DND-41 (cell line): ENCODE measurements around the gene NOPCHAP1.

Source experiments
- ATAC-seq: fragments of 200-7000 bp; cut with Tn5 transposase; 3 replicates; pipeline ENCODE4 v1.9.1; 2021; ENCODE audit warnings: low read depth; ENCODE audit not compliant: insufficient read depth
- DNase-seq: peaks from one replicate; pipeline ENCODE4 v3.0.0-alpha.2; 2020
- H2AFZ ChIP-seq: 2 replicates; pipeline ENCODE4 v1.6.0; 2012; ENCODE audit warnings: low read depth, low read length
- H3K27ac ChIP-seq: 2 replicates; pipeline ENCODE4 v1.5.1; 2012; ENCODE audit warnings: low read length, inconsistent platforms
- H3K27me3 ChIP-seq: fragments of 200-600 bp; sonication (generic); 2 replicates; pipeline ENCODE4 v1.6.0; 2012; ENCODE audit warnings: low read length, mild to moderate bottlenecking, inconsistent platforms; ENCODE audit not compliant: insufficient read depth, poor library complexity
- H3K36me3 ChIP-seq: 2 replicates; pipeline ENCODE4 v1.5.1; 2012; ENCODE audit warnings: low read length, inconsistent platforms; ENCODE audit not compliant: insufficient read depth
- H3K4me1 ChIP-seq: 2 replicates; pipeline ENCODE4 v1.5.1; 2012; ENCODE audit warnings: mild to moderate bottlenecking, low read length; ENCODE audit not compliant: insufficient read depth
- H3K4me2 ChIP-seq: 2 replicates; pipeline ENCODE4 v1.6.0; 2012; ENCODE audit warnings: mild to moderate bottlenecking, moderate library complexity, low read length, inconsistent platforms; ENCODE audit not compliant: insufficient read depth
- H3K4me3 ChIP-seq, 2 experiments: fragments of 200-600 bp in 1 of 2; shearing (Covaris generic) in 1 of 2; 2 replicates each; pipeline ENCODE4 v1.5.1; 2012 to 2016; ENCODE audit warnings: inconsistent platforms in 2 of 2, low read length in 2 of 2, mild to moderate bottlenecking in 2 of 2, low read depth in 1 of 2, moderate library complexity in 1 of 2
- H3K79me2 ChIP-seq: 2 replicates; pipeline ENCODE4 v1.6.0; 2012; ENCODE audit warnings: low read length, inconsistent platforms; ENCODE audit not compliant: insufficient read depth
- H3K9ac ChIP-seq: 2 replicates; pipeline ENCODE4 v1.6.0; 2012; ENCODE audit warnings: low read depth, mild to moderate bottlenecking, inconsistent platforms, low read length, moderate library complexity
- H3K9me3 ChIP-seq: 2 replicates; pipeline ENCODE4 v1.5.1; 2012; ENCODE audit warnings: low read length, moderate library complexity, mild to moderate bottlenecking, inconsistent platforms; ENCODE audit not compliant: insufficient read depth, severe bottlenecking
- H4K20me1 ChIP-seq: 2 replicates; pipeline ENCODE4 v1.6.0; 2012; ENCODE audit warnings: low read length; ENCODE audit not compliant: insufficient read depth
- CTCF ChIP-seq: IDR thresholded peaks from 2 replicates; pipeline ENCODE4 v1.5.1; 2012; ENCODE audit warnings: borderline replicate concordance, low read length, moderate library complexity, mild to moderate bottlenecking; ENCODE audit not compliant: poor library complexity, severe bottlenecking; ENCODE audit errors: extremely low read depth
- EZH2 ChIP-seq: IDR thresholded peaks from 3 replicates; pipeline ENCODE4 v1.6.1; 2012; ENCODE audit warnings: borderline replicate concordance, low read depth, mild to moderate bottlenecking, moderate library complexity, low read length, inconsistent platforms; ENCODE audit not compliant: severe bottlenecking

NOPCHAP1 gene

DNA sequence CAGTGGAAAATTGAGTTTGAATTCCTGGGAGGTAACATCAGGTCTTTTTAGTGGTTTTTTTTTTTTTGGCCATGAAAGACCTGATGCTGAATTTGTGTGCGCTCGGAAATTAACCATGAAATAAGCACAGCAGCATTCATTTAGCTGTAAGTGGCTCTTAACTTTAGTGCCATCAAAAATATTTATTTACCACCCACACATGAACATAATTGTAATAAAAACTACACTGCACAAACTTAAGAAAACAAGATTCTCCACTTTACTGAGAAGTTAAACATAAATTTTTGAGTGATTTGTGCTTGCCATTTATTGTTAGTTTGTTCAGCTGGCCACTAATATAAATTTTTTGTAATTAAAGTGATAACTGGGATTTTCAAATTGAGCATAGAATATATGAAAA is 30.4 kb upstream of the NOPCHAP1 start:
- no peak for TF ChIP-seq EZH2
- TF ChIP-seq CTCF, result no peak
- no peak overlapping the region for H3K27ac ChIP-seq
- H4K20me1 ChIP-seq, result no peaks in the 10 kb centered on the region
- no peaks in the 10 kb centered on the region for H3K9me3 ChIP-seq
- H3K27me3 ChIP-seq, result peaks cover 41% of the 10 kb centered on the region
- H3K9ac ChIP-seq, result no peak overlapping the region
- H3K4me3 ChIP-seq, result no peak overlapping the region
- H3K36me3 ChIP-seq, result no peaks in the 10 kb centered on the region
- H3K4me1 ChIP-seq, result peaks cover 25% of the 10 kb centered on the region
- H3K79me2 ChIP-seq, result no peaks in the 10 kb centered on the region
- no peak overlapping the region for H3K4me2 ChIP-seq
- H2AFZ ChIP-seq, result no peak overlapping the region
- DNase-seq, result no peak
- no peak for ATAC-seq

GRCh38 chr12:104956870-104957718 is 29.0 kb upstream of the NOPCHAP1 start:
- DNase-seq, result no peak
- no peaks in the 10 kb centered on the region for H3K36me3 ChIP-seq
- TF ChIP-seq EZH2 (no peak), CTCF (no peak)
- H3K27ac ChIP-seq, result no peak overlapping the region
- H3K4me2 ChIP-seq, result peak overlapping the region; percentile 100
- no peaks in the 10 kb centered on the region for H3K79me2 ChIP-seq
- ATAC-seq, result no peak
- no peaks in the 10 kb centered on the region for H4K20me1 ChIP-seq
- peak overlapping the region in 1 of 2 experiments; percentile 87; a peak in 2 of 4 replicates for H3K4me3 ChIP-seq
- peak overlapping the region; percentile 65; the same call in 1 of the 2 replicates for H3K9ac ChIP-seq
- H3K9me3 ChIP-seq, result no peaks in the 10 kb centered on the region
- peaks cover 25% of the 10 kb centered on the region for H3K4me1 ChIP-seq
- H2AFZ ChIP-seq, result no peak overlapping the region
- peaks cover 41% of the 10 kb centered on the region for H3K27me3 ChIP-seq

DNA sequence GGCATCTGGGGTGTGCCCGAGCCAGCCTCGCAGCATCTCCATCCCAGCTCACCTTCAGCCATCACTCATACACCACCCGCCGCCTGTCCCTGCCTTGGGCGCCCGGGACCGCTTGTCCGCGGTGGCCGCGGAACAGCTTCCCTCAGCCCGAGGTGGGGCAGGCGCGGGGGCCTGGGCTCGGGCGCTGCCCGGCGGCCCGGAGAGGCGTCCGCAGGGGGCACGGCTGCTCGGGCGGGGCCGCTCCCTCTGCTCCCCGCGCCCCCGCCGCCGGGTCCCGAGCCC is 28.5 kb upstream of the NOPCHAP1 start:
- no peak for DNase-seq
- no peaks in the 10 kb centered on the region for H3K9me3 ChIP-seq
- H3K4me3 ChIP-seq, result peak overlapping the region; percentile 10 to 87; a peak in 3 of 4 replicates
- H3K4me1 ChIP-seq, result peaks cover 25% of the 10 kb centered on the region
- no peaks in the 10 kb centered on the region for H3K36me3 ChIP-seq
- no peak overlapping the region for H3K27ac ChIP-seq
- peak overlapping the region; percentile 67 for H2AFZ ChIP-seq
- H4K20me1 ChIP-seq, result no peaks in the 10 kb centered on the region
- TF ChIP-seq EZH2 (no peak), CTCF (no peak)
- ATAC-seq, result peak; percentile 18
- no peaks in the 10 kb centered on the region for H3K79me2 ChIP-seq
- peaks cover 41% of the 10 kb centered on the region for H3K27me3 ChIP-seq
- H3K9ac ChIP-seq, result peak overlapping the region; percentile 65; the same call in 1 of the 2 replicates
- peak overlapping the region; percentile 100 for H3K4me2 ChIP-seq
